Measurements from ENCODE around the gene PRDM12.

DNA sequence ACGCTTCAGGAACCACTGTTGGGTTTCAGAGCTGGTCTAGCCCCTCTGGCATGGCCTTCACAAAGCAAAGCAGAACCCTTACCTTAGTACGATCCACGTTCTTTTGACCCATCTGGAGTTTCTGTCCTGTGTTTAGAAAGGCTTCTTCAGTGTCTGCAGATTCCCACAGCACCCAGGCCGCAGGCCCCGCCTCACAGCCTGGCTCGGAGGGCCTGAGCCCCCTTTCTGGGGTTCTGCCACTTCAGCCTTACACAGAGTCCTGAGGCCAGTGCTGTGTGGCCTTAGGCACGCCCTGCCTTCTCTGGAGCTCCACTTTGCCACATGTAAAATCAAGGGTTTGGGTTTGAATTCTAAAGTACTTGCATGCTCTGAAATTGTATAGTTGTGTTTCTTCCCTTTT, 31.6 kb upstream of the PRDM12 start:
- TF ChIP-seq POLR2A (IDR thresholded peaks at IDR 0.05) (no peak), CTCF (IDR thresholded peaks at IDR 0.05) (no peak)
